22Rv1 (cell line): Measurements from ENCODE around the gene MTNR1A.

Experiments used
- CTCF ChIP-seq: fragments of 450-650 bp; IDR thresholded peaks from 2 replicates; pipeline ENCODE4 v1.5.1; 2017; ENCODE audit warnings: mild to moderate bottlenecking
- ZFX ChIP-seq: fragments of 450-650 bp; IDR thresholded peaks from 2 replicates; pipeline ENCODE4 v1.6.1; 2017; ENCODE audit warnings: antibody characterized with exemption, borderline replicate concordance

- TF ChIP-seq CTCF, result no peak
- TF ChIP-seq ZFX, result no peak
Observed at GRCh38 chr4:186591651-186592050, 36.3 kb upstream of the MTNR1A start.
